HG03378 (cell line): Measurements from ENCODE around the gene PTPN9.
"Not testable (repeated sequence)": the region's sequence is repeated elsewhere in the genome, so short reads cannot be mapped to it uniquely, and the experiment has no call there.

ENCODE experiments used
- ATAC-seq: cut with Tn5 transposase; IDR thresholded peaks from one replicate; pipeline ENCODE4 v1.9.1; 2021; ENCODE audit warnings: mild to moderate bottlenecking, moderate library complexity; ENCODE audit not compliant: unreplicated experiment

PTPN9 gene

GRCh38 chr15:75454471-75455378 is 124.4 kb downstream of the PTPN9 start:
- no peak for ATAC-seq

- ATAC-seq, result peak; percentile 45
Observed at GRCh38 chr15:75453703-75454470, 125.2 kb downstream of the PTPN9 start.

- no peak for ATAC-seq
Observed at GRCh38 chr15:75452865-75453702, 126.0 kb downstream of the PTPN9 start.

- no peak for ATAC-seq
Observed at GRCh38 chr15:75452364-75452864, 126.7 kb downstream of the PTPN9 start.

GRCh38 chr15:75451674-75452363 is 127.3 kb downstream of the PTPN9 start, which contains the start of gene SIN3A:
Gene SIN3A (minus strand): TSS chr15:75451690. CDS start chr15:75430375, 21,315 bp downstream.
- peak; percentile 48 for ATAC-seq

GRCh38 chr15:75451202-75451673 is 127.9 kb downstream of the PTPN9 start:
- no peak for ATAC-seq

- ATAC-seq, result no peak
Observed at GRCh38 chr15:75450307-75451201, 128.6 kb downstream of the PTPN9 start.

- no peak for ATAC-seq
Observed at GRCh38 chr15:75449585-75450306, 129.4 kb downstream of the PTPN9 start.

GRCh38 chr15:75448171-75448570 is 130.9 kb downstream of the PTPN9 start:
- not testable (repeated sequence) for ATAC-seq

GRCh38 chr15:75446151-75446550 is 133.0 kb downstream of the PTPN9 start:
- ATAC-seq, result no peak

GRCh38 chr15:75445324-75445723 is 133.8 kb downstream of the PTPN9 start:
- not testable (repeated sequence) for ATAC-seq

GRCh38 chr15:75443972-75444453 is 135.1 kb downstream of the PTPN9 start:
- ATAC-seq, result not testable (repeated sequence)

GRCh38 chr15:75437721-75438120 is 141.4 kb downstream of the PTPN9 start:
- no peak for ATAC-seq

GRCh38 chr15:75436881-75437280 is 142.2 kb downstream of the PTPN9 start:
- ATAC-seq, result no peak

GRCh38 chr15:75431682-75432081 is 147.4 kb downstream of the PTPN9 start:
- no peak for ATAC-seq

GRCh38 chr15:75431270-75431669 is 147.8 kb downstream of the PTPN9 start:
- ATAC-seq, result no peak

GRCh38 chr15:75430259-75430658 is 148.9 kb downstream of the PTPN9 start:
- no peak for ATAC-seq

GRCh38 chr15:75428152-75428551 is 151.0 kb downstream of the PTPN9 start:
- ATAC-seq, result no peak
